MM.1S (cell line): ENCODE data around the gene CLDND2.

Experiments used
- DNase-seq: peaks from one replicate; pipeline ENCODE4 v3.0.0-alpha.2; 2015
- H2AFZ ChIP-seq: fragments of 300-600 bp; sonication (generic); 2 replicates; pipeline ENCODE4 v1.6.0; 2016; ENCODE audit warnings: antibody characterized with exemption, low read length
- H3F3A ChIP-seq: fragments of 300-600 bp; sonication (generic); 2 replicates; pipeline ENCODE4 v1.6.1; 2016; ENCODE audit warnings: mild to moderate bottlenecking, antibody characterized with exemption, low read length, moderate library complexity, mixed read lengths; ENCODE audit not compliant: insufficient read depth
- H3K27ac ChIP-seq: fragments of 300-600 bp; sonication (generic); 2 replicates; pipeline ENCODE4 v1.5.1; 2016; ENCODE audit warnings: mild to moderate bottlenecking, low read length
- H3K27me3 ChIP-seq: fragments of 300-600 bp; sonication (generic); replicated peaks from 2 replicates; pipeline ENCODE4 v1.6.0; 2016; ENCODE audit warnings: low read length; ENCODE audit not compliant: insufficient read depth
- H3K36me3 ChIP-seq: fragments of 300-600 bp; sonication (generic); replicated peaks from 2 replicates; pipeline ENCODE4 v1.6.1; 2016; ENCODE audit warnings: mild to moderate bottlenecking, low read length, mixed read lengths; ENCODE audit not compliant: insufficient read depth
- H3K4me1 ChIP-seq: fragments of 300-600 bp; sonication (generic); 2 replicates; pipeline ENCODE4 v1.6.1; 2016; ENCODE audit warnings: low read length, mixed read lengths
- H3K4me2 ChIP-seq: fragments of 300-600 bp; sonication (generic); 2 replicates; pipeline ENCODE4 v1.6.0; 2016; ENCODE audit warnings: low read depth, low read length
- H3K4me3 ChIP-seq: fragments of 300-600 bp; sonication (generic); 2 replicates; pipeline ENCODE4 v1.5.1; 2016; ENCODE audit warnings: low read length, mixed read lengths
- H3K79me2 ChIP-seq: fragments of 300-600 bp; sonication (generic); 2 replicates; pipeline ENCODE4 v1.6.1; 2016; ENCODE audit warnings: mixed run types, low read length, mixed read lengths
- H3K9ac ChIP-seq: fragments of 300-600 bp; sonication (generic); 2 replicates; pipeline ENCODE4 v1.6.1; 2016; ENCODE audit warnings: low read length, mixed read lengths
- H3K9me2 ChIP-seq: fragments of 300-600 bp; sonication (generic); replicated peaks from 2 replicates; pipeline ENCODE4 v1.6.1; 2016; ENCODE audit warnings: mild to moderate bottlenecking, low read length, mixed read lengths; ENCODE audit not compliant: insufficient read depth
- H3K9me3 ChIP-seq: fragments of 300-600 bp; sonication (generic); replicated peaks from 2 replicates; pipeline ENCODE4 v1.6.1; 2016; ENCODE audit warnings: mild to moderate bottlenecking, low read length, mixed read lengths; ENCODE audit not compliant: insufficient read depth
- H4K20me1 ChIP-seq: fragments of 300-600 bp; sonication (generic); 2 replicates; pipeline ENCODE4 v1.6.1; 2016; ENCODE audit warnings: mild to moderate bottlenecking, low read length, moderate library complexity, mixed read lengths; ENCODE audit not compliant: insufficient read depth
- CTCF ChIP-seq: fragments of 300-600 bp; sonication (generic); IDR thresholded peaks from 2 replicates; pipeline ENCODE4 v1.5.1; 2016; ENCODE audit warnings: antibody characterized with exemption, low read length, mixed read lengths
- EZH2 ChIP-seq: fragments of 300-600 bp; sonication (generic); optimal IDR thresholded peaks from 2 replicates; pipeline ENCODE3; 2017; ENCODE audit warnings: low read depth, mild to moderate bottlenecking, antibody characterized with exemption, low read length, mixed read lengths
- EZH2phosphoT487 ChIP-seq: fragments of 300-600 bp; sonication (generic); IDR thresholded peaks from 2 replicates; pipeline ENCODE4 v1.6.1; 2018; ENCODE audit warnings: antibody characterized with exemption, low read length

The CLDND2 gene

GRCh38 chr19:51331716-51332115 is 37.1 kb downstream of the CLDND2 start:
- TF ChIP-seq EZH2phosphoT487 (no peak), CTCF (no peak), EZH2 (no peak)
- Histone ChIP-seq H3K9me3 (no peaks in the 10 kb centered on the region), H3K27me3 (no peaks in the 10 kb centered on the region), H4K20me1 (no peaks in the 10 kb centered on the region), H3K4me3 (no peak overlapping the region), H3F3A (no peaks in the 10 kb centered on the region), H3K4me1 (no peaks in the 10 kb centered on the region), H3K9me2 (no peaks in the 10 kb centered on the region), H3K4me2 (no peak overlapping the region), H3K9ac (no peak overlapping the region), H3K27ac (no peak overlapping the region), H3K79me2 (no peaks in the 10 kb centered on the region), H2AFZ (no peak overlapping the region), H3K36me3 (no peaks in the 10 kb centered on the region)
- no peak for DNase-seq

- Histone ChIP-seq H3K9me2 (no peaks in the 10 kb centered on the region), H3K36me3 (no peaks in the 10 kb centered on the region), H3K4me1 (no peaks in the 10 kb centered on the region), H3K27me3 (no peaks in the 10 kb centered on the region), H2AFZ (no peak overlapping the region), H3K79me2 (no peaks in the 10 kb centered on the region), H4K20me1 (no peaks in the 10 kb centered on the region), H3K4me3 (no peak overlapping the region), H3K27ac (no peak overlapping the region), H3K9me3 (no peaks in the 10 kb centered on the region), H3K4me2 (no peak overlapping the region), H3F3A (no peaks in the 10 kb centered on the region), H3K9ac (no peak overlapping the region)
- DNase-seq: no peak
- TF ChIP-seq EZH2 (no peak), EZH2phosphoT487 (no peak), CTCF (no peak)
These were observed 37.6 kb downstream of the CLDND2 start for GRCh38 chr19:51331193-51331592.

DNA sequence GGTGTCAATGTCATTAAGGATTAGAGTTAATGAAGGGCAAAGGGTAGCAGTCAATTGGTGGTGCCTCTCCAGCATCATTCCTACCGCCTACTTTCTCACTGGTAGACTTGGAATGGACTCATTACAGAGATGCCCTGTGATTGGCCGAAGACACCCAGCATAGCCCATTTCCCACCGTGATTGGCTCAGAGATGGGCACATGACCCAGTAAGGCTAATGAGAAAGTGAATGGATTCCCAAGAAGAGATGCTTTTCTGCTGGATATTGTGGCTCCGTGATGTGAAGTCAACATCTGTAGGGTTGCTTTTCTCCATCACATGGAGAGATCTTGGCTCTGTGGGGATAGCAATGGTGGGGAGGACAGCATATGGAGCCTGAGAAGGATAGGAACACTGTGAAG is 38.4 kb downstream of the CLDND2 start:
- H3K4me3 ChIP-seq: no peak overlapping the region
- no peaks in the 10 kb centered on the region for H3K9me2 ChIP-seq
- H3K9ac ChIP-seq: no peak overlapping the region
- no peaks in the 10 kb centered on the region for H4K20me1 ChIP-seq
- H2AFZ ChIP-seq: no peak overlapping the region
- no peak for DNase-seq
- H3K4me2 ChIP-seq: no peak overlapping the region
- TF ChIP-seq EZH2phosphoT487 (no peak), EZH2 (no peak), CTCF (no peak)
- no peaks in the 10 kb centered on the region for H3K27me3 ChIP-seq
- no peaks in the 10 kb centered on the region for H3K79me2 ChIP-seq
- H3F3A ChIP-seq: no peaks in the 10 kb centered on the region
- H3K27ac ChIP-seq: no peak overlapping the region
- no peaks in the 10 kb centered on the region for H3K9me3 ChIP-seq
- no peaks in the 10 kb centered on the region for H3K4me1 ChIP-seq
- no peaks in the 10 kb centered on the region for H3K36me3 ChIP-seq
